Fibroblast of lung (primary cell): ENCODE measurements around the gene INPP5A.

Source experiments
- CTCF ChIP-seq, 2 donors: IDR thresholded peaks in 1 of 2; conservative IDR thresholded peaks in 1 of 2; 1 replicate in 1 of 2; 2 replicates in 1 of 2; pipeline ENCODE4 v1.5.1; 2011 to 2012; ENCODE audit warnings: low read length in 2 of 2, control low read depth in 1 of 2, inconsistent platforms in 1 of 2, low read depth in 1 of 2, mild to moderate bottlenecking in 1 of 2
- EZH2 ChIP-seq: IDR thresholded peaks from 2 replicates; pipeline ENCODE4 v1.5.1; 2012; ENCODE audit warnings: low read length, control low read depth, mild to moderate bottlenecking; ENCODE audit errors: missing control alignments

GRCh38 chr10:132659206-132660091 lies 121.9 kb downstream of the INPP5A start:
- TF ChIP-seq CTCF (conservative IDR thresholded peaks at IDR 0.05 in 1 of 2, IDR thresholded peaks at IDR 0.05 in 1 of 2; ENCODE audit: low read depth in 1 of 2, low read length in 2 of 2) (no peak), EZH2 (no peak)
